Testis (tissue), 3 donors: ENCODE results near the gene PDE1A. TPM values are rescaled to one million over a fixed set of nuclear protein-coding genes. Genes with fewer than 3 reads are reported as not detected.

Source experiments
- DNase-seq: peaks from one replicate; pipeline ENCODE4 v3.0.0-alpha.2; 2019
- H3K27ac ChIP-seq, 2 donors: fragments of 200-600 bp; sonication (generic); one replicate each; pipeline ENCODE4 v1.5.1; 2019
- H3K27me3 ChIP-seq: fragments of 200-600 bp; sonication (generic); one replicate; pipeline ENCODE4 v1.5.1; 2019
- H3K36me3 ChIP-seq: fragments of 200-600 bp; sonication (generic); one replicate; pipeline ENCODE4 v1.5.1; 2017; ENCODE audit warnings: low read depth; ENCODE audit errors: missing control alignments
- H3K4me1 ChIP-seq: fragments of 200-600 bp; sonication (generic); one replicate; pipeline ENCODE4 v1.5.1; 2019
- H3K4me3 ChIP-seq, 2 donors: fragments of 200-600 bp; sonication (generic); one replicate each; pipeline ENCODE4 v1.5.1; 2017 to 2019
- H3K9me3 ChIP-seq: fragments of 200-600 bp; sonication (generic); one replicate; pipeline ENCODE4 v1.5.1; 2017
- POLR2A ChIP-seq: fragments of 450-650 bp; IDR thresholded peaks from one replicate; pipeline ENCODE4 v1.6.1; 2017; ENCODE audit warnings: antibody characterized with exemption, mild to moderate bottlenecking, moderate library complexity
- WGBS, 2 donors: methylation state at CpG; one replicate each; pipeline ENCODE4 v1.1.5; 2018; 5-methylcytosine and 5-hydroxymethylcytosine counted together
- intact Hi-C: fragments of 100-400 bp; cut with DNase I; formaldehyde crosslinking; loops from one replicate; pipeline ENCODE4 v1.15.1; 2023; ENCODE audit warnings: low total_unique reads
- polyA plus RNA-seq: library from polyadenylated mRNA; stranded (reverse); fragments of 350-450 nt; fragmentation: Illumina TruSeq; extraction: RNeasy Lipid Tissue Mini Kit (QIAGEN cat#74804); gene quantifications from one replicate; pipeline ENCODE4 v1.2.3, GENCODE V29; 2014; ENCODE audit warnings: low read depth, low replicate concordance; ENCODE audit not compliant: insufficient read depth
- total RNA-seq, 2 donors: library from RNA; depleted of rRNA; stranded (reverse); fragments of >200 nt; gene quantifications; one replicate each; pipeline ENCODE4 v1.2.3, GENCODE V29; 2016
- TF ChIP-seq, protein P1 (sequence below), 3 experiments: fragments of 450-650 bp in 2 of 3; fragments of 200-600 bp in 1 of 3; sonication (generic) in 1 of 3; IDR thresholded peaks; one replicate each; pipeline ENCODE4 v1.5.1; 2016 to 2019; ENCODE audit warnings: antibody characterized with exemption in 3 of 3, mild to moderate bottlenecking in 2 of 3, moderate library complexity in 1 of 3

Gene PDE1A
- total and polyA plus RNA-seq, 3 donors from 2014 or later, result 15.2 to 45.0 (median 29.8) TPM

DNA sequence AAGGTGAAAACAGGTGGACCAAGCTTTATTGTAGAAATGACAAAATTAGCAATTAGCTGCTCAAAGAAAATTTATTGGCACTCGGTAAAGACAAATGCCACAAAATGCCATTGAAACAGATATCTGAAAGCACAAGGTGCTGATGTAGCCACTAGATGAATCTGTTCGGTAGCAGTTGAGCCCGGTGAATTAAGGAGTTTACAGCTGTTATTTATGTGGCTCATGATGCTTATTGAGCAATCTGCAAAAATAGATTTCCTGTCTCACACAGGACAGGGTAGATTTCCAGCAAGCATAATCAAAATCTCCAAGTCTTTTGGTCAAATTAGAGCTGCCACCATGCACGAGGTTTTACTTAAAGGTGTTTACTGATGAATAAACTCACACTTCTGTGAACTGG lies 259.0 kb downstream of the PDE1A start:
- 83 to 87% methylated on average over 4 of the region's 4 CpGs for WGBS, 2 donors
- intact Hi-C loops, result no loop called here

DNA sequence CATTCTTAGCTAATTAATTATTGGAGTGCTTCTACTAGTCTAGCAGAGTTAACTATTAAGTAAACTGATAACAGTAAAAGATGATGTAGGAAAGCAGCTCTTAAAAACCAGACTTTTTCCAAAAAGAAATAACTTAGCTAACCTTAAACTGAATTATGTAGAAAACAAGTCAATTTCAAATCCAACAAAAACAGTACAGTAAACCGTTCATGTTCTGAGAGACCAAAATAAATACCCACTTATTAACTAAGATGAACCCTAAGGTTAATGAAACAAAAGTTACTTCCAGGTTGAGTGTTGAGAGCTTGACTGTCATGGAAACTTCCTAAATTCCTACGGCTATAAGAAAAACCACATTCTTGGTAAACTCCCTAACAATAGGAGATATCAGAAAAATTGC lies 260.0 kb downstream of the PDE1A start:
- DNase-seq, result no peak
- TF ChIP-seq, protein P1, sequence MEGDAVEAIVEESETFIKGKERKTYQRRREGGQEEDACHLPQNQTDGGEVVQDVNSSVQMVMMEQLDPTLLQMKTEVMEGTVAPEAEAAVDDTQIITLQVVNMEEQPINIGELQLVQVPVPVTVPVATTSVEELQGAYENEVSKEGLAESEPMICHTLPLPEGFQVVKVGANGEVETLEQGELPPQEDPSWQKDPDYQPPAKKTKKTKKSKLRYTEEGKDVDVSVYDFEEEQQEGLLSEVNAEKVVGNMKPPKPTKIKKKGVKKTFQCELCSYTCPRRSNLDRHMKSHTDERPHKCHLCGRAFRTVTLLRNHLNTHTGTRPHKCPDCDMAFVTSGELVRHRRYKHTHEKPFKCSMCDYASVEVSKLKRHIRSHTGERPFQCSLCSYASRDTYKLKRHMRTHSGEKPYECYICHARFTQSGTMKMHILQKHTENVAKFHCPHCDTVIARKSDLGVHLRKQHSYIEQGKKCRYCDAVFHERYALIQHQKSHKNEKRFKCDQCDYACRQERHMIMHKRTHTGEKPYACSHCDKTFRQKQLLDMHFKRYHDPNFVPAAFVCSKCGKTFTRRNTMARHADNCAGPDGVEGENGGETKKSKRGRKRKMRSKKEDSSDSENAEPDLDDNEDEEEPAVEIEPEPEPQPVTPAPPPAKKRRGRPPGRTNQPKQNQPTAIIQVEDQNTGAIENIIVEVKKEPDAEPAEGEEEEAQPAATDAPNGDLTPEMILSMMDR (IDR thresholded peaks at IDR 0.05), result no peak
- TF ChIP-seq POLR2A, result no peak
- no peak overlapping the region for H3K4me3 ChIP-seq
- no peaks in the 10 kb centered on the region for H3K27me3 ChIP-seq
- intact Hi-C loops, result no loop called here
- no peaks in the 10 kb centered on the region for H3K9me3 ChIP-seq
- no peaks in the 10 kb centered on the region for H3K4me1 ChIP-seq
- 40 to 43% methylated on average over 2 of the region's 2 CpGs for WGBS, 2 donors
- no peaks in the 10 kb centered on the region for H3K36me3 ChIP-seq
- H3K27ac ChIP-seq, result no peak overlapping the region

More for the DNA sequence above, 259.0 kb downstream of the PDE1A start:
- TF ChIP-seq, protein P1 (IDR thresholded peaks at IDR 0.05), result no peak
- TF ChIP-seq POLR2A, result no peak
- H3K36me3 ChIP-seq, result no peaks in the 10 kb centered on the region
- H3K27me3 ChIP-seq, result no peaks in the 10 kb centered on the region
- no peak for DNase-seq
- H3K4me1 ChIP-seq, result no peaks in the 10 kb centered on the region
- no peaks in the 10 kb centered on the region for H3K9me3 ChIP-seq
- H3K4me3 ChIP-seq, result no peak overlapping the region
- no peak overlapping the region for H3K27ac ChIP-seq

DNA sequence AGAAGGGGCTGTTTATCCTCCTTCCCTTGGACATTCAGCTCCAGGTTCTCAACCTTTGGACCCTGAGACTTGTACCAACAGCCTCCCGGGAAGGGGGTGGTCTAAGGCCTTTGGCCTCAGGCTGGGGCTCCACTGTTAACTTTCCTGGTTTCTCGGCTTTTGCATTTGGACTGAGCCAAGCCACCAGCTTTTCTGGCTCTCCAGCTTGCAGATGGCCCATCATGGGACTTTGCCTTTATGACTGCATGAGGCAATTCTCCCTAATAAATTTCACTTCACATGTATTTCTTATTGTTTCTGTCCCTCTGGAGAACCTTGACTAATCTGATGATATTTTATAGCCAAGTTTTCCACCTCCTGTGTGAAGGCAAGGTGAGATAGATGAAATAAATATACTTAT lies 260.4 kb downstream of the PDE1A start:
- no peaks in the 10 kb centered on the region for H3K27me3 ChIP-seq
- WGBS, 2 donors, result 77 to 92% methylated on average over 2 of the region's 2 CpGs
- no peaks in the 10 kb centered on the region for H3K4me1 ChIP-seq
- no peak overlapping the region for H3K27ac ChIP-seq
- no peaks in the 10 kb centered on the region for H3K36me3 ChIP-seq
- intact Hi-C loops, result no loop called here
- no peak overlapping the region for H3K4me3 ChIP-seq
- H3K9me3 ChIP-seq, result no peaks in the 10 kb centered on the region
- TF ChIP-seq, protein P1 (IDR thresholded peaks at IDR 0.05), result no peak
- TF ChIP-seq POLR2A, result no peak
- no peak for DNase-seq

DNA sequence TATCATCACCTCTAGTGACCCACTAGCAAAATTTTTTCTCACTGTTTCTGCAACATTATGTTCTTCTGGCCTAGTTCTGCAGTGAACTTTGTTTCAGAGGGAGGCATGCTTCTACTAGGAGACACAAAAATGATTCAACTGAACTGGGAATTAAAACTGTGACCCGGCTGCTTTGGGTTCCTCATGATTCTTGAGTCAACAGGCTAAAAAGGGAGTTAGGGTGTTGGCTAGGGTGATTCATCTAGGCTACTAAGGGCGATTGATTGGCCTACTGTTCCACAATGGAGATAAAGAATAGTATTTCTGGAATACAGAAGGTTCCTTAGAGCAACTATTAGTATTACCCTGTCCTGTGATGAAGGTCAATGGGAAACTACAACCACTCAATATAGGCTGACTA lies 261.6 kb downstream of the PDE1A start:
- no peaks in the 10 kb centered on the region for H3K9me3 ChIP-seq
- DNase-seq, result no peak
- intact Hi-C loops, result no loop called here
- no peaks in the 10 kb centered on the region for H3K4me1 ChIP-seq
- no peaks in the 10 kb centered on the region for H3K36me3 ChIP-seq
- TF ChIP-seq, protein P1 (IDR thresholded peaks at IDR 0.05), result no peak
- no peak for TF ChIP-seq POLR2A
- H3K4me3 ChIP-seq, result no peak overlapping the region
- no peaks in the 10 kb centered on the region for H3K27me3 ChIP-seq
- H3K27ac ChIP-seq, result no peak overlapping the region
- 86 to 97% methylated on average over 2 of the region's 2 CpGs for WGBS, 2 donors

DNA sequence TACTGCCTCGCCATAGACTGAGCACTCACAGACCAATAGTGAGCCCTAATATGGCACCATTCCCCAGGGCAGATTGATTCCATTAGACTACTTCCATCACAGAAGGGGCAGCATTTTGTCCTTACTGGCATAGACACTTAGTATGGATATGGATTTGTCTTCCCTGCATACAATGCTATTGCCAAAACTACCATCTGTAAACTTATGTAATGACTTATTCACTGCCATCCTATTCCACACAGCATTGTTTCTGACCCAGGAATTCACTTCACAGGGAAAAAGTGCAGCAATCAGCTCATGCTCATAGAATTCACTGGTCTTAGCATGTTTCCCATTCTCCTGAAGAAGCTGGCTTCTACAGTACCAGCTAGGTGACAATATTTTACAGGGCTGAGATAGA lies 262.1 kb downstream of the PDE1A start:
- Histone ChIP-seq H3K4me3 (no peak overlapping the region), H3K9me3 (no peaks in the 10 kb centered on the region), H3K27ac (no peak overlapping the region), H3K4me1 (no peaks in the 10 kb centered on the region), H3K27me3 (no peaks in the 10 kb centered on the region), H3K36me3 (no peaks in the 10 kb centered on the region)
- 93 to 100% methylated on average over 1 of the region's 1 CpG for WGBS, 2 donors
- TF ChIP-seq POLR2A, result no peak
- TF ChIP-seq, protein P1 (IDR thresholded peaks at IDR 0.05), result no peak
- DNase-seq, result no peak
- intact Hi-C loops, result no loop called here
